Measurements from ENCODE around the gene PRDM1. TPM values are rescaled to one million over a fixed set of nuclear protein-coding genes. Genes with fewer than 3 reads are reported as not detected.

PRDM1 gene
- total and polyA plus RNA-seq, 2 of the 13 experiments (the other 11 are each of a cell fraction or from before 2014, with no cell fraction given), result 0.13 TPM; not detected in 1

GRCh38 chr6:106135911-106136571 lies 49.9 kb downstream of the PRDM1 start:
- CTCF ChIA-PET (ENCODE audit: low intra/inter-chr PET ratio, low total read pairs), result no interaction called here
- no TSS peak for BruUV-seq (replicated peaks)
- H3K4me3 ChIP-seq (replicated peaks in 1 of 3; ENCODE audit: insufficient read depth in 1 of 3, low read depth in 2 of 3, low read length in 3 of 3), result no peak overlapping the region
- no peak overlapping the region for H2AFZ ChIP-seq (ENCODE audit: low read length)
- POLR2A ChIA-PET, result no interaction called here
- H3K9me3 ChIP-seq (ENCODE audit: low read length), result no peaks in the 10 kb centered on the region
- peak overlapping the region; percentile 66; the same call in 1 of the 2 replicates for H3K4me2 ChIP-seq (ENCODE audit: low read depth, low read length)
- DNase-seq (ENCODE audit: low spot score) (no peak), FAIRE-seq (no peak), ATAC-seq (no peak)
- peaks cover 21% of the 10 kb centered on the region for H3K4me1 ChIP-seq (ENCODE audit: insufficient read depth, low read length)
- no peaks in the 10 kb centered on the region for H4K20me1 ChIP-seq (ENCODE audit: insufficient read depth, low read length)
- in situ Hi-C loops (cut with HindIII; ENCODE audit: extremely low pct_ligation_motif_present, low pct_unique_long_range_greater_than_20kb) (no loop called here), intact Hi-C loops (cut with micrococcal nuclease; ENCODE audit: unreplicated experiment) (no loop called here)
- no peak overlapping the region for H3K27ac ChIP-seq (ENCODE audit: extremely low read length, insufficient read depth, low read length)
- 70% methylated on average over 15 of the region's 16 CpGs for WGBS (ENCODE audit: low lambda C conversion rate)
- H3K27me3 ChIP-seq (ENCODE audit: control insufficient read depth in 1 of 2, insufficient read depth in 2 of 2, low read length in 2 of 2), result peaks cover 0 to 10% of the 10 kb centered on the region in 2 experiments; a peak in 1 of 5 replicates
- no peaks in the 10 kb centered on the region for H3K36me3 ChIP-seq (replicated peaks in 1 of 2; ENCODE audit: control insufficient read depth in 1 of 2, insufficient read depth in 2 of 2, low read length in 2 of 2)
- TF ChIP-seq ZNF331 (CRISPR knock-in tag; IDR thresholded peaks at IDR 0.05) (no peak), ZNF768 (CRISPR knock-in tag; IDR thresholded peaks at IDR 0.05) (peak; percentile 29; the same call in 1 of the 2 replicates)
- H3K79me2 ChIP-seq (ENCODE audit: insufficient read depth, low read length), result no peaks in the 10 kb centered on the region
- H3K9ac ChIP-seq (ENCODE audit: insufficient read depth, low read depth, low read length), result no peak overlapping the region

DNA sequence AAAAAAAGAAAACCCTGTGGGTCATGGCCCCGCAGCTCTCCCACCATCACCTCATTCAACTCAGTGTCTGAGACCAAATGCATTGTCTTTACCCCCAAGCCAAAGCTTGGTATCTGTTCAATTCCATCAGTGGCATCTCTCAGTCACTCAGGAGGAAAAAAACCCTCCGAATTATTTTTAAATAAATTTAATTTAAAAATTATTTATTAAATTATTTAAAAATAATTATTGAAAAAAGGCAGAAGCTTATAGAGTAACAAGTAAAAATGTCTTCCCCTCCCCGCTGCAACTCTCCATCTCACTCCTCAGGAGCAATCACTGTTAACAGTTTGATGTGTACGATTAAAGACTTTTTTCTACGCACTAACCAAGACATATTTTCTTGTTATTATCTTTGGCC lies 50.7 kb downstream of the PRDM1 start:
- FAIRE-seq, result no peak
- Histone ChIP-seq H3K79me2 (ENCODE audit: insufficient read depth, low read length) (no peaks in the 10 kb centered on the region), H3K4me2 (ENCODE audit: low read depth, low read length) (no peak overlapping the region), H3K36me3 (replicated peaks in 1 of 2; ENCODE audit: control insufficient read depth in 1 of 2, insufficient read depth in 2 of 2, low read length in 2 of 2) (no peaks in the 10 kb centered on the region), H3K27me3 (ENCODE audit: control insufficient read depth in 1 of 2, insufficient read depth in 2 of 2, low read length in 2 of 2) (peaks cover 0 to 10% of the 10 kb centered on the region in 2 experiments; a peak in 1 of 5 replicates), H3K9ac (ENCODE audit: insufficient read depth, low read depth, low read length) (no peak overlapping the region), H3K4me3 (replicated peaks in 1 of 3; ENCODE audit: insufficient read depth in 1 of 3, low read depth in 2 of 3, low read length in 3 of 3) (no peak overlapping the region), H2AFZ (ENCODE audit: low read length) (no peak overlapping the region), H3K9me3 (ENCODE audit: low read length) (no peaks in the 10 kb centered on the region), H4K20me1 (ENCODE audit: insufficient read depth, low read length) (no peaks in the 10 kb centered on the region), H3K27ac (ENCODE audit: extremely low read length, insufficient read depth, low read length) (no peak overlapping the region), H3K4me1 (ENCODE audit: insufficient read depth, low read length) (peaks cover 21% of the 10 kb centered on the region)
- BruUV-seq (replicated peaks), result no TSS peak
- no peak for DNase-seq (ENCODE audit: low spot score)
- in situ Hi-C loops (cut with HindIII; ENCODE audit: extremely low pct_ligation_motif_present, low pct_unique_long_range_greater_than_20kb), result no loop called here
- POLR2A ChIA-PET, result no interaction called here
- WGBS (ENCODE audit: low lambda C conversion rate), result 49% methylated on average over 5 of the region's 5 CpGs
- intact Hi-C loops (cut with micrococcal nuclease; ENCODE audit: unreplicated experiment), result no loop called here
- CTCF ChIA-PET (ENCODE audit: low intra/inter-chr PET ratio, low total read pairs), result no interaction called here
- TF ChIP-seq KMT2B (CRISPR knock-in tag; IDR thresholded peaks at IDR 0.05), result no peak
- no peak for TF ChIP-seq MYC (CRISPR knock-in tag; IDR thresholded peaks at IDR 0.05; ENCODE audit: borderline replicate concordance)
- no peak for TF ChIP-seq ZNF781 (CRISPR knock-in tag; IDR thresholded peaks at IDR 0.05; ENCODE audit: borderline replicate concordance, not compliant biosample characterization)
- no peak for TF ChIP-seq ZNF17 (CRISPR knock-in tag; IDR thresholded peaks at IDR 0.05)
- no peak for TF ChIP-seq HNRNPL (IDR thresholded peaks at IDR 0.05; ENCODE audit: low read depth, low read length)
- TF ChIP-seq GTF2F1 (IDR thresholded peaks at IDR 0.05; ENCODE audit: low read length), result no peak
- no peak for TF ChIP-seq TCF12 (IDR thresholded peaks at IDR 0.05)
- TF ChIP-seq TCF12 (CRISPR knock-in tag; IDR thresholded peaks at IDR 0.05), result no peak
- no peak for TF ChIP-seq HNF1B (CRISPR knock-in tag; IDR thresholded peaks at IDR 0.05)
- TF ChIP-seq GATAD2A (CRISPR knock-in tag; IDR thresholded peaks at IDR 0.05), result no peak
- no peak for TF ChIP-seq SRSF9 (IDR thresholded peaks at IDR 0.05; ENCODE audit: borderline replicate concordance, insufficient read depth, low read depth, low read length, poor library complexity, severe bottlenecking)
- TF ChIP-seq NR2F1 (CRISPR knock-in tag; IDR thresholded peaks at IDR 0.05), result no peak
- no peak for TF ChIP-seq AHR (CRISPR knock-in tag; IDR thresholded peaks at IDR 0.05)
- TF ChIP-seq ZBTB38 (CRISPR knock-in tag; IDR thresholded peaks at IDR 0.05), result no peak
- no peak for ATAC-seq
